HFF-Myc (cell line): Measurements from ENCODE around the gene AKAP3.

Source experiments
- DNase-seq: peaks from one replicate; pipeline ENCODE4 v3.0.0-alpha.2; 2011; ENCODE audit warnings: low read depth; ENCODE audit errors: extremely low read depth
- H3K4me3 ChIP-seq: replicated peaks from 2 replicates; pipeline ENCODE4 v1.5.1; 2011; ENCODE audit warnings: low read depth, mild to moderate bottlenecking, control low read depth, low read length
- CTCF ChIP-seq: IDR thresholded peaks from 2 replicates; pipeline ENCODE4 v1.5.1; 2012; ENCODE audit warnings: mild to moderate bottlenecking, low read depth, low read length, control low read depth; ENCODE audit errors: missing control alignments

AKAP3 gene

GRCh38 chr12:4630262-4630661 is 18.6 kb downstream of the AKAP3 start:
- H3K4me3 ChIP-seq = no peak overlapping the region
- DNase-seq = no peak
- TF ChIP-seq CTCF = no peak

GRCh38 chr12:4628406-4628805 is 20.4 kb downstream of the AKAP3 start:
- TF ChIP-seq CTCF = no peak
- no peak overlapping the region for H3K4me3 ChIP-seq
- no peak for DNase-seq

GRCh38 chr12:4626543-4626942 is 22.3 kb downstream of the AKAP3 start:
- no peak for DNase-seq
- TF ChIP-seq CTCF = no peak
- H3K4me3 ChIP-seq = no peak overlapping the region

DNA sequence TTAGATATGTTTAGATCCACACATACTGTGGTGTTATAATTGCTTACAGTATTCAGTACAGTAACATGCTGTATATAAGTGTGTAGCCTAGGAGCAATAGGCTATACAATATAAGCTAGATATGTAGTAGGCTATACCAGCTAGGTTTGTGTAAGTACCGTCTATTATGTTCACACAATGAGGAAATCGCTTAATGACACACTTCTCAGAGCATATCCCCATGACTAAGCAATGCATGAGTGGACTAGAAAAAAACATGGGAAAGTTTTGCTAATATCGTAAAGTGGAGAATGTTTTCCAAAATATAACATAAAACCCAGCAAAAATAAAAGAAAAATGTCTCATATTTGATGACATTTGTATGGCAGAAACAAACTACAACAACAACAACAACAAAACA is 27.3 kb downstream of the AKAP3 start:
- no peak for TF ChIP-seq CTCF
- no peak overlapping the region for H3K4me3 ChIP-seq
- DNase-seq = no peak

DNA sequence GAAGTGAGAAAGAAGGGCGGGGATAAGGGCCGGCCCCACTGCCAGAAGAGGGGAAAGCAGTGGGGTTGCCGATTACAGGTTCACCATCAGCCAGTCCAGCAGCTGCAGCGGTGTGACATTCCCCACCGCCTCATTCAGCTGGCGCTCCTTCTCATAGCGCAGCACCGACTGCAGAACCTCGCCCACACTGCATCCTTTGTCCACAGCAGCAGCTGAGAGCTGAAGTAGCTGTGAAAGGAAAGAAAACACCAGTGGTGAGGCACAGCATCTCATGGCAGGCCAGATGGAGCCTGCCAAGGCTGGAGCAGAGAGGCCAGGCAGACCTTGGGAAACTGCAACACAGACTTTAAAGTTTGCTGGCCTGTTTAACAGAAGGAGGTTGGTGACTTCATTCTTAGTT is 33.2 kb downstream of the AKAP3 start:
- no peak overlapping the region for H3K4me3 ChIP-seq
- DNase-seq = no peak
- TF ChIP-seq CTCF = no peak

- H3K4me3 ChIP-seq = no peak overlapping the region
- no peak for TF ChIP-seq CTCF
- no peak for DNase-seq
These were observed 38.4 kb downstream of the AKAP3 start for GRCh38 chr12:4610481-4610880.

GRCh38 chr12:4609071-4609470 is 39.8 kb downstream of the AKAP3 start:
- H3K4me3 ChIP-seq = no peak overlapping the region
- no peak for TF ChIP-seq CTCF
- no peak for DNase-seq
